ENCODE measurements around the gene FGGY.

Gene FGGY

DNA sequence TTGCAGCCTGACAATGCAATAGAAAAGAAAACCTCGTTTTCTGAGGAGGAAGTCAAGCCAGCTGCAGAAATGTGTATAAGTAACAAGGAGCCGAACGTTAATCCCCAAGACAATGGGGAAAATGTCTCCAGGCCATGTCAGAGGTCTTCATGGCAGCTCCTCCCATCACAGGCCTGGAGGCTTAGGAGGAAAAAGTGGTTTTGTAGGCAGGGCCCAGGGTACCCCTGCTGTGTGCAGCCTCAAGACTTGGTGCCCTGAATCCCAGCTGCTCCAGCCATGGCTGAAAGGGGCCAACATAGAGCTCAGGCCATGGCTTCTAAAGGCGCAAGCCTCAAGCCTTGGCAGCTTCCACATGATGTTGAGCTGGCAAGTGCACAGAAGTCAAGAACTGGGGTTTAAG is 439.9 kb downstream of the FGGY start:
- Histone ChIP-seq H3K27ac (ENCODE audit: low read depth, low read length) (no peak overlapping the region), H3K27me3 (ENCODE audit: insufficient read depth, low read length) (no peaks in the 10 kb centered on the region), H3K9ac (ENCODE audit: low read depth, low read length) (no peak overlapping the region), H3K4me3 (ENCODE audit: low read length) (no peak overlapping the region), H3K36me3 (ENCODE audit: insufficient read depth, low read length) (no peaks in the 10 kb centered on the region), H3K9me3 (ENCODE audit: insufficient read depth, low read depth, low read length) (peaks cover 8% of the 10 kb centered on the region), H3K4me1 (ENCODE audit: insufficient read depth, low read length) (peaks cover 4% of the 10 kb centered on the region; the same call in 1 of the 2 replicates)
- 95% methylated on average over 4 of the region's 4 CpGs for WGBS

GRCh38 chr1:59737638-59738037 is 440.7 kb downstream of the FGGY start:
- Histone ChIP-seq H3K36me3 (ENCODE audit: insufficient read depth, low read length) (no peaks in the 10 kb centered on the region), H3K9me3 (ENCODE audit: insufficient read depth, low read depth, low read length) (peaks cover 8% of the 10 kb centered on the region), H3K4me1 (ENCODE audit: insufficient read depth, low read length) (no peaks in the 10 kb centered on the region), H3K9ac (ENCODE audit: low read depth, low read length) (no peak overlapping the region), H3K4me3 (ENCODE audit: low read length) (no peak overlapping the region), H3K27ac (ENCODE audit: low read depth, low read length) (no peak overlapping the region), H3K27me3 (ENCODE audit: insufficient read depth, low read length) (no peaks in the 10 kb centered on the region)
- WGBS = 77% methylated on average over 3 of the region's 5 CpGs

DNA sequence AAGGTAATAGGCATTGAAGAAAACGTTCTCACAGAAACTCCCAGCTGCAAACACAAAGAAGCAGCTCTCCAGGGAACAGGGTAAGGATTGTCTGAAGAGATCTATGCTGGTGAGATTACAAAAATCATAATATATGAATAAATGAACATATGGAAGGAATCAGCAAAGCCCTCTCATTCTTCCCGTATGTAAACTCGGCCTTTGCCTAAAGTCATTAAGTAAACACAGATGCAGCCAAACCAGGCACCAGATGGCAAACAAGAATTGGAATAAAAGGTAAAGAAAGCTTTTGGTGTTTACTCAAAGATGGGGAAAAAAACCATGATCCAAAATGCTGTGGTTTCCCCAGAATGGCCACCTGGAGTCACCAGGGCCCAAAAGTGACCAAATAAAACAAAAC is 441.3 kb downstream of the FGGY start:
- no peak overlapping the region for H3K27ac ChIP-seq (ENCODE audit: low read depth, low read length)
- WGBS = 100% methylated on average over 2 of the region's 3 CpGs
- no peaks in the 10 kb centered on the region for H3K27me3 ChIP-seq (ENCODE audit: insufficient read depth, low read length)
- no peak overlapping the region for H3K4me3 ChIP-seq (ENCODE audit: low read length)
- H3K36me3 ChIP-seq (ENCODE audit: insufficient read depth, low read length) = no peaks in the 10 kb centered on the region
- H3K9me3 ChIP-seq (ENCODE audit: insufficient read depth, low read depth, low read length) = peaks cover 8% of the 10 kb centered on the region
- H3K4me1 ChIP-seq (ENCODE audit: insufficient read depth, low read length) = no peaks in the 10 kb centered on the region
- no peak overlapping the region for H3K9ac ChIP-seq (ENCODE audit: low read depth, low read length)

DNA sequence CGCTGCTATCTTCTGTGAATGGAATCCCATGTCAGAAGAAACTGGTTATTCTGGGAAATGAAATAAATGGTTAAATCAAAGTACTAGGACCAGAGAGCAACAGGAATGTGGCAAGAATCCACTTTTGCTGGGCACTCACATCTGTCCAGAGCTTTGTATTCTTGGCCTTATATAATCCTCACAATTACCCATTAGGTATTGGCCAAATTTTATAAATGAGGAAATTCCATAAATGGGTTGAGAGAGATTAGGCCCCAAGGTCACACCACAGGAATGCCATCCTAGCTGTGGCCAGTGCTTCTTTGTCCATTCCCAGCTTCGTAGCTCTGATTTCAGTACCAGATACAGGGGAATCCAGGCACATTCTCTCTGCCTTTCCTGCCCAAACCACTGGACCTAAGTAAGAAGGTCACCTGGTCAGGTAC is 441.7 kb downstream of the FGGY start:
- H3K36me3 ChIP-seq (ENCODE audit: insufficient read depth, low read length) = no peaks in the 10 kb centered on the region
- no peak overlapping the region for H3K9ac ChIP-seq (ENCODE audit: low read depth, low read length)
- H3K27ac ChIP-seq (ENCODE audit: low read depth, low read length) = no peak overlapping the region
- no peak overlapping the region for H3K4me3 ChIP-seq (ENCODE audit: low read length)
- H3K9me3 ChIP-seq (ENCODE audit: insufficient read depth, low read depth, low read length) = peaks cover 8% of the 10 kb centered on the region
- WGBS = 94% methylated on average over 2 of the region's 2 CpGs
- no peaks in the 10 kb centered on the region for H3K27me3 ChIP-seq (ENCODE audit: insufficient read depth, low read length)
- H3K4me1 ChIP-seq (ENCODE audit: insufficient read depth, low read length) = no peaks in the 10 kb centered on the region

- no peaks in the 10 kb centered on the region for H3K4me1 ChIP-seq (ENCODE audit: insufficient read depth, low read length)
- 100% methylated on average over 1 of the region's 2 CpGs for WGBS
- H3K27me3 ChIP-seq (ENCODE audit: insufficient read depth, low read length) = no peaks in the 10 kb centered on the region
These were observed 442.2 kb downstream of the FGGY start for GRCh38 chr1:59739111-59739510.

GRCh38 chr1:59742526-59742925 is 445.6 kb downstream of the FGGY start:
- no peaks in the 10 kb centered on the region for H3K36me3 ChIP-seq (ENCODE audit: insufficient read depth, low read length)
- H3K4me3 ChIP-seq (ENCODE audit: low read length) = no peak overlapping the region
- H3K9ac ChIP-seq (ENCODE audit: low read depth, low read length) = no peak overlapping the region
- no peak overlapping the region for H3K27ac ChIP-seq (ENCODE audit: low read depth, low read length)
- no peaks in the 10 kb centered on the region for H3K9me3 ChIP-seq (ENCODE audit: insufficient read depth, low read depth, low read length)
- no peaks in the 10 kb centered on the region for H3K4me1 ChIP-seq (ENCODE audit: insufficient read depth, low read length)
- WGBS = 89% methylated on average over 2 of the region's 2 CpGs
- H3K27me3 ChIP-seq (ENCODE audit: insufficient read depth, low read length) = no peaks in the 10 kb centered on the region

More at GRCh38 chr1:59739111-59739510, 442.2 kb downstream of the FGGY start:
- Histone ChIP-seq H3K9me3 (ENCODE audit: insufficient read depth, low read depth, low read length) (peaks cover 8% of the 10 kb centered on the region), H3K27ac (ENCODE audit: low read depth, low read length) (no peak overlapping the region), H3K9ac (ENCODE audit: low read depth, low read length) (no peak overlapping the region), H3K36me3 (ENCODE audit: insufficient read depth, low read length) (no peaks in the 10 kb centered on the region), H3K4me3 (ENCODE audit: low read length) (no peak overlapping the region)

- Histone ChIP-seq H3K4me3 (ENCODE audit: low read length) (no peak overlapping the region), H3K4me1 (ENCODE audit: insufficient read depth, low read length) (no peaks in the 10 kb centered on the region), H3K27me3 (ENCODE audit: insufficient read depth, low read length) (no peaks in the 10 kb centered on the region), H3K9me3 (ENCODE audit: insufficient read depth, low read depth, low read length) (no peaks in the 10 kb centered on the region), H3K27ac (ENCODE audit: low read depth, low read length) (no peak overlapping the region), H3K9ac (ENCODE audit: low read depth, low read length) (no peak overlapping the region), H3K36me3 (ENCODE audit: insufficient read depth, low read length) (no peaks in the 10 kb centered on the region)
- WGBS = 91% methylated on average over 2 of the region's 3 CpGs
These were observed 446.6 kb downstream of the FGGY start for GRCh38 chr1:59743324-59744091.

DNA sequence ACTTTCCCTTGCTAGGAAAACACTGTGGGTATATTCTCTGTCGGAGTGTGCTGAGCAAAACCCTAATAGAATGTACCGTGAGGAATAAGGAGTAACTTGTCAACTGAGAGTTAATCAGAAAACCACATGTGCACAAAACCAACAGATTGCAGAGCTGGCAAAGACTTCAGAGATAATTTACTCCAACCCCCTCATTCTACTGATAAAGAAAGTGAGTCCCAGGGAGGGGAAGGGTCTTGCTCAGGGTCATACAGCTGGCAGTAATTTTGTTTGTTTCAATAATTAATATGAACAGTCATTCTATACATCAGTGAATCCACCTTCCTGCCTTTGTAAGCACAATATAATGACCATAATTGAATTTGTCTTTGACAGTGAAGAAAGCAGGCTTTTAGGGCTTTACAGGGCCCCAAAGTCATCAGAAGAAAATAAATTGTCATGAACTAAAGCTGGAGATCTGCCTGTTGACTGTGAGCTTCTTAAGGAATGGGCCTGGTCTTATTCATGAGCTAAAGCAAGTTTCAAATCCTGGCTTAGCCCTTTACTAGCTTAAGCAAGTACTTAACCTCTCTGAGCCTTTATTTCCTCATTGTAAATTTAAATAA is 450.6 kb downstream of the FGGY start:
- Histone ChIP-seq H3K27me3 (ENCODE audit: insufficient read depth, low read length) (no peaks in the 10 kb centered on the region), H3K4me3 (ENCODE audit: low read length) (no peak overlapping the region), H3K36me3 (ENCODE audit: insufficient read depth, low read length) (no peaks in the 10 kb centered on the region), H3K9me3 (ENCODE audit: insufficient read depth, low read depth, low read length) (no peaks in the 10 kb centered on the region), H3K27ac (ENCODE audit: low read depth, low read length) (no peak overlapping the region), H3K9ac (ENCODE audit: low read depth, low read length) (no peak overlapping the region), H3K4me1 (ENCODE audit: insufficient read depth, low read length) (0 out of 2 replicates have a peak, but pooled peaks cover 7% of the 10 kb centered on the region)
- WGBS = 92% methylated on average over 2 of the region's 2 CpGs

DNA sequence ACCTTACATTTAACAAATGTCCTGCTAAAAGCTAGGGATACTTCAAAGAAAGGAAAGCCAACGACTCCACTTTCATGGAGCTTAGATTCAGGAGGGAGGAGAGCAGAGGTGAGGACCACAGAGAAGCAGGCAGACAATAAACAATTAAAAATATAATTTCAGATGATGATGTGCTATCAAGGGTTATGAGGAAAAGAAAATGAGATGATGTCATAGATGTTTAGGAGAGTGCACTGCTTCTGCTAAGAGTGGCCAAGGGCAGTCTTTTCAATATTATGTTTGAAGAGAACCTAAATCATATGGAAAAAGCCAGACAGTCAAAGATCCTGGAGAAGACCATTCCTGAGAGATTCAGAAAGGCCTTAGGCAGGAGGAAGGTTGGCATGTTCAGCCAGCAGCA is 451.2 kb downstream of the FGGY start:
- H3K27ac ChIP-seq (ENCODE audit: low read depth, low read length) = no peak overlapping the region
- no peak overlapping the region for H3K9ac ChIP-seq (ENCODE audit: low read depth, low read length)
- H3K9me3 ChIP-seq (ENCODE audit: insufficient read depth, low read depth, low read length) = no peaks in the 10 kb centered on the region
- H3K36me3 ChIP-seq (ENCODE audit: insufficient read depth, low read length) = no peaks in the 10 kb centered on the region
- WGBS = 100% methylated on average over 1 of the region's 1 CpG
- H3K4me1 ChIP-seq (ENCODE audit: insufficient read depth, low read length) = 0 out of 2 replicates have a peak, but pooled peaks cover 7% of the 10 kb centered on the region
- no peak overlapping the region for H3K4me3 ChIP-seq (ENCODE audit: low read length)
- H3K27me3 ChIP-seq (ENCODE audit: insufficient read depth, low read length) = no peaks in the 10 kb centered on the region

DNA sequence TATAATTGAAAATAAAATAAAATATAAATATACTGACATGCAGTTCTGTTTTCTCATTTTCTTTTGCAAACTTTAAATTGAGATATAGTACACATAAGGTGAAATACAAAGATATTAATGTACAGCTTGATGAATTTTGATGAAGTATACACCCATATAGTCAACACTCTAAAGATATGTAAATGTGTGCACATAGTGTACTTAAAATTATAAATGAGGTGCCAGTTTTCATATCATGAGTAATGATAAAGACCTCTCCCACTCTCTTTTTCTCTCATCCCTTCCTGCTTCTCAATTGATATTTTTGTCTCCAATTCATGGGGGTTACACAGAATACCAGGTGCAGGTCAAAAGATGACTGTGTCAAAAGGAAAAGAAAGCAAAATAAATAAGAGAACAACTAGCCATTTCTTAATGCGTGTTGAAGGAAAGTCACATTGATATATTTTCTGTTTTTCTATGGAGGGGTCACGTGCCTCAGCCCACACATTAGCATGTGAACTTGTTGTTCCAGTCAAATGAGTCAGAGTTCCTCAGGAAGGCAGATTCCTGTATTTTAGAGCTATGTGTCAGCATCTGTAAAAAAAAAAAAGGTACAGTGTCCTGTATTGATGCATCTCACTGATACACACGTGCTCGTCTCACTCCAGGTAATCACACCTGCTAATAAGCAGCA is 453.6 kb downstream of the FGGY start:
- Histone ChIP-seq H3K27me3 (ENCODE audit: insufficient read depth, low read length) (no peaks in the 10 kb centered on the region), H3K27ac (ENCODE audit: low read depth, low read length) (no peak overlapping the region), H3K36me3 (ENCODE audit: insufficient read depth, low read length) (no peaks in the 10 kb centered on the region), H3K9me3 (ENCODE audit: insufficient read depth, low read depth, low read length) (no peaks in the 10 kb centered on the region), H3K4me1 (ENCODE audit: insufficient read depth, low read length) (0 out of 2 replicates have a peak, but pooled peaks cover 7% of the 10 kb centered on the region), H3K4me3 (ENCODE audit: low read length) (no peak overlapping the region), H3K9ac (ENCODE audit: low read depth, low read length) (no peak overlapping the region)
- 80% methylated on average over 4 of the region's 4 CpGs for WGBS

DNA sequence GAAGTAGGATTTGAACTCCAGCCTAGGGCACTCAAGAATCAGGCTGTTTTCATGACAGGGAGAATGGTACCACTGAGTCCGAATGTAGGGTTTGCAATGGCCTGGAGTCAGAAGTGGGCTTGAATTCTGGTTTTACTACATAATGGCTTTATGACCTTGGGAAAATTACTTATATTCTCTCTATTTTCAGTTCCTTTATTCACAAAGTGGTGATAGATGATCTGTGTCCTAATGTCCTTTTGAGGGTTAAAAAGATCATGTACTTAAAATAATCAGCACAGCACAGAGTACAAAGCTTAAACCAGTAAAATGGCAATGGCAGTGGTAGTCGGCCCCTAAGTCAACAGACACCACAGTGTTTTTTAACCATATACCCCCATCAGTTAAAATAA is 454.1 kb downstream of the FGGY start:
- Histone ChIP-seq H3K27ac (ENCODE audit: low read depth, low read length) (no peak overlapping the region), H3K27me3 (ENCODE audit: insufficient read depth, low read length) (no peaks in the 10 kb centered on the region), H3K36me3 (ENCODE audit: insufficient read depth, low read length) (no peaks in the 10 kb centered on the region), H3K9ac (ENCODE audit: low read depth, low read length) (no peak overlapping the region), H3K4me1 (ENCODE audit: insufficient read depth, low read length) (0 out of 2 replicates have a peak, but pooled peaks cover 7% of the 10 kb centered on the region), H3K9me3 (ENCODE audit: insufficient read depth, low read depth, low read length) (no peaks in the 10 kb centered on the region), H3K4me3 (ENCODE audit: low read length) (no peak overlapping the region)
- 90% methylated on average over 2 of the region's 2 CpGs for WGBS
